ENCODE data around the gene SACM1L.

The SACM1L gene

GRCh38 chr3:45793482-45794176, 104.4 kb downstream of the SACM1L start:
- no peak for DNase-seq

- DNase-seq = no peak
Observed at GRCh38 chr3:45794177-45794560, 105.0 kb downstream of the SACM1L start.

GRCh38 chr3:45794660-45795059, 105.5 kb downstream of the SACM1L start:
- no peak for DNase-seq
